HL-60 (cell line): ENCODE measurements around the gene FZD4.

Experiments
- DNase-seq, 2 experiments: peaks; one replicate each; pipeline ENCODE4 v3.0.0-alpha.2; 2010 to 2020; ENCODE audit warnings: low read depth in 1 of 2, low spot score in 1 of 2
- H3K27ac ChIP-seq: fragments of 250-450 bp; sonication (Bioruptor Pico); replicated peaks from 2 replicates; pipeline ENCODE4 v1.5.1; 2020; ENCODE audit warnings: mild to moderate bottlenecking, moderate library complexity
- H3K27me3 ChIP-seq: fragments of 250-450 bp; sonication (Bioruptor Pico); 2 replicates; pipeline ENCODE4 v1.5.1; 2021; ENCODE audit warnings: mild to moderate bottlenecking, moderate library complexity; ENCODE audit not compliant: insufficient read depth, poor library complexity, severe bottlenecking
- H3K4me3 ChIP-seq: replicated peaks from 2 replicates; pipeline ENCODE4 v1.5.1; 2011; ENCODE audit warnings: mild to moderate bottlenecking, control low read depth, low read length; ENCODE audit not compliant: insufficient read depth
- CTCF ChIP-seq: IDR thresholded peaks from one replicate; pipeline ENCODE4 v1.5.1; 2011; ENCODE audit warnings: low read length, control low read depth, inconsistent platforms; ENCODE audit not compliant: insufficient read depth
- GABPA ChIP-seq: IDR thresholded peaks from 2 replicates; pipeline ENCODE4 v1.6.1; 2012; ENCODE audit warnings: low read depth
- POLR2AphosphoS5 ChIP-seq: IDR thresholded peaks from 2 replicates; pipeline ENCODE4 v1.6.1; 2012; ENCODE audit warnings: low read depth
- REST ChIP-seq: IDR thresholded peaks from 2 replicates; pipeline ENCODE4 v1.6.1; 2012; ENCODE audit warnings: low read depth; ENCODE audit not compliant: insufficient replicate concordance
- SPI1 ChIP-seq: IDR thresholded peaks from 2 replicates; pipeline ENCODE4 v1.6.1; 2012; ENCODE audit warnings: low read depth, mild to moderate bottlenecking, borderline replicate concordance

The FZD4 gene

GRCh38 chr11:86978247-86978646 is 23.1 kb upstream of the FZD4 start:
- Histone ChIP-seq H3K27me3 (no peaks in the 10 kb centered on the region), H3K4me3 (no peak overlapping the region), H3K27ac (peak overlapping the region; percentile 61)
- TF ChIP-seq SPI1 (no peak), POLR2AphosphoS5 (no peak), GABPA (no peak), CTCF (no peak), REST (no peak)
- peak in 1 of 2 experiments; percentile 68 for DNase-seq

DNA sequence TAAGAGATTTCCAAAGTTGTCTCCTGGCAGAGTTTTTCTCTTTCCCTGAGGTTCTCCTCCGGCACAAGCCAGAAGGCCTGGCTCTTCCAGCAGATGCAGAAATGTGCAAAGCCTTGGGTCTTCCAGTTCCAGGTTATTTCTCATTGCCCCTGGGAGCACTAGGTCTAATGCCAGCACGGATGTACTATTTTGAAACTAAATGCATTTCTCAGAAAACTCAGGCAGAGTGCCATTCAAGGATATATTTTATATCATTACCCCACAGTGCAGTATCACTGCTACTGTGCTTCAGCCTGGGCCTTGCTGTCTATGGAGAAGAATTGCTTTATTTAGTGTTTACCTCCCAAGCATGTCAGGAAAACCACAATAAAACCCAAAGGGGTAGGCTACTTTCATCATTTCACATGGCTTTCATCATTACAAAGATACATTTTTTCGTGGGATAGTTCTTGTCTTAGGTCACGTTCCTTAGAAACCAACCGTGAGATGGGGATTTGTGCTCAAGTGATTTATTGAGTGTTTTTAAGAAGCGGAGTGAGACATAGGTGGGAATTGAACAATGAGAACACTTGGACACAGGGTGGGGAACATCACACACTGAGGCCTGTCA is 22.4 kb upstream of the FZD4 start:
- Histone ChIP-seq H3K27me3 (no peaks in the 10 kb centered on the region), H3K4me3 (no peak overlapping the region), H3K27ac (peak overlapping the region; percentile 61; the same call in 1 of the 2 replicates)
- TF ChIP-seq POLR2AphosphoS5 (no peak), REST (no peak), CTCF (no peak), SPI1 (no peak), GABPA (no peak)
- no peak for DNase-seq

DNA sequence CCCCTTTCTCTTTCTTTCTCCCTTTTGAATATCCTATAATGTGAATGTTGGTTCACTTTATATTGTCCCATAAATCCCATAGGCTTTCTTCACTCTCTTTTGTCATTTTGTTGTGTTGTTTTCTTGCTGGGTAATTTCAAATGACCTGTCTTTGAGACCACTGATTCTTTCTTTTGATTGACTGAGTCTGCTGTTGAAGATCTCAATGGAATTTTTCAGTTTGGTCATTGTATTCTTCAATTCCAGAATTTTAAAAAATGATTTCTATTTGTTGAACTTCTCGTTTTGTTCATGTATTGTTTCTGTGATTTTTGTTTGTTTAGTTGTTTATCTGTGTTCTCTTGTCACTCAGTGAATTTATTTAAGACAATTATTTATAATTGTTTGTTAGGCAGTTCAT is 17.5 kb upstream of the FZD4 start:
- TF ChIP-seq POLR2AphosphoS5 (no peak), SPI1 (no peak), CTCF (no peak), GABPA (no peak), REST (no peak)
- H3K27ac ChIP-seq = no peak overlapping the region
- no peak for DNase-seq
- no peak overlapping the region for H3K4me3 ChIP-seq
- H3K27me3 ChIP-seq = no peaks in the 10 kb centered on the region
